ENCODE data around the gene ODAD3. TPM values are rescaled to one million over a fixed set of nuclear protein-coding genes. Genes with fewer than 3 reads are reported as not detected.

The ODAD3 gene
- total RNA-seq, 1 experiment from 2014 or later = 0.52 TPM

DNA sequence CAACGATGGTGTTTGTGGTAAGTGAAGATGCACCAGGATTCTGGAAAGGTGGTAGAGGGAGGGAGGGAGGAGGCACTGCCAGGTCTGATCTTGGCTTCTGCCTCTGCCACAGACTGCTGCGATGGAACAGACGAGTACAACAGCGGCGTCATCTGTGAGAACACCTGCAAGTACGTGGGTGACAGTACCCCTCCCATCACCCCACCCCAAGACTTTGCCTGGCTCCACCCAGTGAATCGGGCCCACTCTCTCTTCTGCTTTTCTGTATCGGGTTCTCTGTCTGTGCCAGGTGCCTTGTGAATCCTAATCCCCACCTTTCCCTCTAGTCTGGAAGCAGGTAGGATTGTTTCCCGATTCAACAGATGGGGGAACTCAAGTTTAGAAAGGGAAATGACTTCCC, 3.0 kb upstream of the ODAD3 start:
- H3K27ac ChIP-seq (ENCODE audit: low read depth, low read length) = no peak overlapping the region; the same call in 1 of the 2 replicates
- H3K4me2 ChIP-seq (ENCODE audit: low read length) = no peak overlapping the region
- no peaks in the 10 kb centered on the region for H3K9me3 ChIP-seq (ENCODE audit: control insufficient read depth in 1 of 2, insufficient read depth in 1 of 2, low read depth in 1 of 2, low read length in 2 of 2)
- ChIA-PET CTCF (no interaction called here), POLR2A (no interaction called here), RAD21 (ENCODE audit: low non-redundant PET in 1 of 2, low total read pairs in 2 of 2, uncharacterized antibody in 2 of 2, unreplicated experiment in 2 of 2) (no interaction called here)
- BruUV-seq (replicated peaks) = no TSS peak
- peaks cover 11 to 17% of the 10 kb centered on the region in 2 experiments for H3K4me1 ChIP-seq (ENCODE audit: control insufficient read depth in 1 of 2, insufficient read depth in 2 of 2, low read length in 2 of 2)
- TF ChIP-seq ELF1 (IDR thresholded peaks at IDR 0.05; ENCODE audit: borderline replicate concordance, low read depth) = no peak
- TF ChIP-seq SRF (IDR thresholded peaks at IDR 0.05; ENCODE audit: low read depth) = no peak
- no peak for TF ChIP-seq TCF7L2 (IDR thresholded peaks at IDR 0.05; ENCODE audit: borderline replicate concordance, extremely low read depth, insufficient read depth, insufficient read length)
- TF ChIP-seq YY1 (IDR thresholded peaks at IDR 0.05; ENCODE audit: extremely low read depth, insufficient replicate concordance, low read depth, low read length) = no peak
- no peak for TF ChIP-seq POLR2A (IDR thresholded peaks at IDR 0.05; ENCODE audit: borderline replicate concordance, extremely low read depth, insufficient read depth, insufficient read length)
- H4K20me1 ChIP-seq (ENCODE audit: insufficient read depth) = no peaks in the 10 kb centered on the region
- H3K9ac ChIP-seq (ENCODE audit: low read length) = no peak overlapping the region
- H3K9me2 ChIP-seq (ENCODE audit: insufficient read depth) = no peaks in the 10 kb centered on the region
- H2AFZ ChIP-seq (ENCODE audit: low read depth, low read length, poor library complexity, severe bottlenecking) = no peak overlapping the region
- H3K79me2 ChIP-seq (ENCODE audit: insufficient read depth, low read length) = peaks cover 46% of the 10 kb centered on the region
- H3K27me3 ChIP-seq (ENCODE audit: insufficient read depth, low read length) = no peaks in the 10 kb centered on the region
- intact Hi-C loops (cut with micrococcal nuclease) = loop anchor here (5.0 kb wide), 1 partner anchor 146 kb away; no protein-coding TSS in a partner anchor
- peaks cover 22 to 38% of the 10 kb centered on the region in 2 experiments; a peak in 3 of 4 replicates for H3K36me3 ChIP-seq (ENCODE audit: control insufficient read depth in 1 of 2, insufficient read depth in 2 of 2, low read length in 2 of 2)
- H3K4me3 ChIP-seq (replicated peaks in 1 of 2; ENCODE audit: low read depth in 1 of 2, low read length in 2 of 2) = no peak overlapping the region
- DNase-seq (ENCODE audit: low read depth, low spot score) = no peak
- no peak for ATAC-seq

DNA sequence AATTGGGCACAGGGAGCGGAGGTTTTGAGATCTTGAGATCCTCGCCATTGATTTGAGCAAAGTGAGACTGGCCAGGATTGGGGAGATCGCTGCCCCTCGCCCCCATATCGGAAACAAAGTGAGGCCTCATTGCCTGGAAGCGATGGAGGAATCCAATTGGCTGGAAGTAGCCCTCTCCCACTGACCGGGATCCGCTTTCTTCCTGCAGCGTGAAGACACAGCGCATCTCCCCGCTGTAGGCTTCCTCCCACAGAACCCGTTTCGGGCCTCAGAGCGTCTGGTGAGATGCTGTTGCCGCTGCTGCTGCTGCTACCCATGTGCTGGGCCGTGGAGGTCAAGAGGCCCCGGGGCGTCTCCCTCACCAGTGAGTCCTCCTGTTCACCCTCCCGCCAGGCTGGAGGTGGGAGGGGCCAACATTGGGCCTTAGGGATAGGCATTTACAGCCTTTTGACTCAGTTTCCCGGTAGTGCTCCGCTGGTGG, 952 bp upstream of the ODAD3 start:
- H3K36me3 ChIP-seq (ENCODE audit: control insufficient read depth in 1 of 2, insufficient read depth in 2 of 2, low read length in 2 of 2) = peaks cover 18 to 22% of the 10 kb centered on the region in 2 experiments; a peak in 3 of 4 replicates
- peak overlapping the region; percentile 70 to 98 for H3K4me3 ChIP-seq (replicated peaks in 1 of 2; ENCODE audit: low read depth in 1 of 2, low read length in 2 of 2)
- RAD21 ChIA-PET (ENCODE audit: low non-redundant PET in 1 of 2, low total read pairs in 2 of 2, uncharacterized antibody in 2 of 2, unreplicated experiment in 2 of 2) = interaction anchor here (0.6 to 1.4 kb wide), 3 partner anchors 53 to 55 kb away, joined by 3 read pairs; no protein-coding TSS in a partner anchor
- TF ChIP-seq CBX3 (IDR thresholded peaks at IDR 0.05; ENCODE audit: low read depth) (no peak), ZFX (IDR thresholded peaks at IDR 0.05) (peak; percentile 9; the same call in 1 of the 2 replicates), MAX (IDR thresholded peaks at IDR 0.05) (no peak)
- peak overlapping the region; percentile 98 for H3K4me2 ChIP-seq (ENCODE audit: low read length)
- no peaks in the 10 kb centered on the region for H3K9me3 ChIP-seq (ENCODE audit: control insufficient read depth in 1 of 2, insufficient read depth in 1 of 2, low read depth in 1 of 2, low read length in 2 of 2)
- peak overlapping the region; percentile 98 for H3K9ac ChIP-seq (ENCODE audit: low read length)
- peaks cover 11 to 17% of the 10 kb centered on the region in 2 experiments for H3K4me1 ChIP-seq (ENCODE audit: control insufficient read depth in 1 of 2, insufficient read depth in 2 of 2, low read length in 2 of 2)
- H3K79me2 ChIP-seq (ENCODE audit: insufficient read depth, low read length) = peaks cover 33% of the 10 kb centered on the region
- H2AFZ ChIP-seq (ENCODE audit: low read depth, low read length, poor library complexity, severe bottlenecking) = no peak overlapping the region
- POLR2A ChIA-PET = interaction anchor here (0.6 to 1.4 kb wide), 5 partner anchors 14 to 61 kb away, joined by 3 to 9 read pairs (median 6); partner anchors contain the start of genes EPOR and RGL3
- CTCF ChIA-PET = interaction anchor here (0.6 to 1.6 kb wide), 16 partner anchors 8 to 186 kb away, joined by 3 to 48 read pairs (median 4); partner anchors contain the start of genes ELOF1, EPOR, RGL3 and SWSAP1
- H4K20me1 ChIP-seq (ENCODE audit: insufficient read depth) = no peaks in the 10 kb centered on the region
- intact Hi-C loops (cut with micrococcal nuclease) = loop anchor here (1.0 to 5.0 kb wide), 2 partner anchors 55 to 144 kb away; no protein-coding TSS in a partner anchor
- no peaks in the 10 kb centered on the region for H3K9me2 ChIP-seq (ENCODE audit: insufficient read depth)
- BruUV-seq (replicated peaks) = TSS peak; percentile 78
- DNase-seq (ENCODE audit: low read depth, low spot score) (no peak), ATAC-seq (peak; percentile 12)
- no peaks in the 10 kb centered on the region for H3K27me3 ChIP-seq (ENCODE audit: insufficient read depth, low read length)
- H3K27ac ChIP-seq (ENCODE audit: low read depth, low read length) = peak overlapping the region; percentile 70
